ENCODE measurements around the gene PHGDH. TPM values are rescaled to one million over a fixed set of nuclear protein-coding genes. Genes with fewer than 3 reads are reported as not detected.
A peak's percentile ranks its signal among the peaks of the same experiment; 100 is the strongest.

PHGDH gene
- total RNA-seq, 1 donor from 2014 or later = 60.8 TPM

DNA sequence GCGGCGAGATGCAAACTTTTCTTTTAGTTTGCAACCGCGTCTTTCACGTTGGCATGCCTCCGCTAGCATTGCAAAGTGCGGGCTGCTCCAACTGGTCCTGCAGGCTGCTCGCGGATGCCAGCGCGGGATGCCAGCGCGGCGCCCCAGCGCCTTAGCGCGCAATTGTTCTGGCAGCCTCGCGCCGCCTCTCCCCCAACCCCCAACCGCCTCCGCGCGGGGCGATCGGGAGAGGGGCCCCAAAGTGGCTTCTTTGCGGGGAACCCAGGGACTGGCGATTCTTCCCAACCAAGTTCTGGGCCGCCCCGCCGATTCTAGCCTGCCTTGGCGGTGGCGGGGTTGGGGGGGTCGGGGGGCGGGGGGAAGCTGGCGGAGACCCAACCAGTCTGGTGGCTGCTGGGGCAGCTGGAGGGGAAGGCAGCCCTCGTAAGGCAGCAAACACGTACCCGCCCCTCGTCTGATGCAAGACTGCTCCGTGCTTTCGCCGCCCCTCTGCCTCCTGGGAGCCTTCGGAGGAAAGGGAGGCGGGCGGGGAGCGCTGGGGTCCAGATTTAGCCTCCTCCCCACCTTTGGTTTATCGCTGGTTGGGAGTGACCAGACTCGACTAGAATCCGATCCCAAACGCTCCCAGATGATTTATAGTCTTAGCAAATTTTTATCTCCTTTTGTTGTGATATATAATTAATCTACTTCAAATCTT lies 756 bp downstream of the PHGDH start:
- DNase-seq (peak; percentile 69), ATAC-seq (peak; percentile 78 to 80)
- H3K4me1 ChIP-seq = peaks cover 19% of the 10 kb centered on the region
- H3K27me3 ChIP-seq (ENCODE audit: low read depth) = peaks cover 22% of the 10 kb centered on the region
- H3K27ac ChIP-seq = peak overlapping the region; percentile 53
- H3K4me3 ChIP-seq = peak overlapping the region; percentile 64
- no peaks in the 10 kb centered on the region for H3K9me3 ChIP-seq
- intact Hi-C loops (cut with DNase I) = no loop called here
- TF ChIP-seq, protein P1, sequence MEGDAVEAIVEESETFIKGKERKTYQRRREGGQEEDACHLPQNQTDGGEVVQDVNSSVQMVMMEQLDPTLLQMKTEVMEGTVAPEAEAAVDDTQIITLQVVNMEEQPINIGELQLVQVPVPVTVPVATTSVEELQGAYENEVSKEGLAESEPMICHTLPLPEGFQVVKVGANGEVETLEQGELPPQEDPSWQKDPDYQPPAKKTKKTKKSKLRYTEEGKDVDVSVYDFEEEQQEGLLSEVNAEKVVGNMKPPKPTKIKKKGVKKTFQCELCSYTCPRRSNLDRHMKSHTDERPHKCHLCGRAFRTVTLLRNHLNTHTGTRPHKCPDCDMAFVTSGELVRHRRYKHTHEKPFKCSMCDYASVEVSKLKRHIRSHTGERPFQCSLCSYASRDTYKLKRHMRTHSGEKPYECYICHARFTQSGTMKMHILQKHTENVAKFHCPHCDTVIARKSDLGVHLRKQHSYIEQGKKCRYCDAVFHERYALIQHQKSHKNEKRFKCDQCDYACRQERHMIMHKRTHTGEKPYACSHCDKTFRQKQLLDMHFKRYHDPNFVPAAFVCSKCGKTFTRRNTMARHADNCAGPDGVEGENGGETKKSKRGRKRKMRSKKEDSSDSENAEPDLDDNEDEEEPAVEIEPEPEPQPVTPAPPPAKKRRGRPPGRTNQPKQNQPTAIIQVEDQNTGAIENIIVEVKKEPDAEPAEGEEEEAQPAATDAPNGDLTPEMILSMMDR (IDR thresholded peaks at IDR 0.05) = no peak
- H3K36me3 ChIP-seq = no peaks in the 10 kb centered on the region

DNA sequence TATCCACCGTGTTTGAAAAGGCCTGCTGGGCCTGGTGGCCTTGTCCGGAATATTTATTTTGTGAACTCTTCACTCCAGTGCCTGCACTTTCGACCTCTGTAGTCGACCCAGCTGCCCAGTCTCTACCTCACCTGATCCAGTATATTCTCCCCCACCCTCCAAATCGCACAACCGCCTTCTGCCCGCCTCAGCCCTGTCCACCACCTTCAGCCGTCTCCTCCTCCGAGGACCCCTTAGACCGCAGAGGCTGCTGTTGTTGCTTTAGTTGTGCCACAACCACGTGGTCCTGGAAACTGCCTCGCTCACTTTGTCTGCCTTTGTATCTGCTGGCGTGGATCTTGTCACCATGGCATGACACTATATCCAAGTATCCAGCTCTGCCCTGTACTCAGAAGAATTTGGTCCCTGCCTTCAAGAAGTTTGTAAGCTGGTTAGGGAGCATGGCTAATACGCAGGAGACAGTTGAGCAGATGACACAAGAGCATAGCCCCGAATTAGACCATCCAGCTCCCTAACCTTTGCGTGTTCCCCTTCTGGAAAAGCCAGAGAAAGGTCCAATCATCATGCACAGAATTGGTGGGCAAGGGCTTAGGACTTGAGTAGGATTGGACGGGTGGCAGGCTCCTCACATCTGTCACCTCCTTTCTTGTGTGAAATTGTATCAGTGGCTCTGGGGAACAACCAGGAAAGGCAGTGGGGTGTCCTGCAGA lies 1.5 kb downstream of the PHGDH start:
- Histone ChIP-seq H3K4me3 (peak overlapping the region; percentile 64), H3K4me1 (peaks cover 19% of the 10 kb centered on the region), H3K27me3 (ENCODE audit: low read depth) (peaks cover 22% of the 10 kb centered on the region), H3K36me3 (no peaks in the 10 kb centered on the region), H3K9me3 (no peaks in the 10 kb centered on the region), H3K27ac (peak overlapping the region; percentile 53)
- DNase-seq = no peak
- TF ChIP-seq, protein P1 (IDR thresholded peaks at IDR 0.05) = no peak
- no peak for ATAC-seq
- intact Hi-C loops (cut with DNase I) = no loop called here

DNA sequence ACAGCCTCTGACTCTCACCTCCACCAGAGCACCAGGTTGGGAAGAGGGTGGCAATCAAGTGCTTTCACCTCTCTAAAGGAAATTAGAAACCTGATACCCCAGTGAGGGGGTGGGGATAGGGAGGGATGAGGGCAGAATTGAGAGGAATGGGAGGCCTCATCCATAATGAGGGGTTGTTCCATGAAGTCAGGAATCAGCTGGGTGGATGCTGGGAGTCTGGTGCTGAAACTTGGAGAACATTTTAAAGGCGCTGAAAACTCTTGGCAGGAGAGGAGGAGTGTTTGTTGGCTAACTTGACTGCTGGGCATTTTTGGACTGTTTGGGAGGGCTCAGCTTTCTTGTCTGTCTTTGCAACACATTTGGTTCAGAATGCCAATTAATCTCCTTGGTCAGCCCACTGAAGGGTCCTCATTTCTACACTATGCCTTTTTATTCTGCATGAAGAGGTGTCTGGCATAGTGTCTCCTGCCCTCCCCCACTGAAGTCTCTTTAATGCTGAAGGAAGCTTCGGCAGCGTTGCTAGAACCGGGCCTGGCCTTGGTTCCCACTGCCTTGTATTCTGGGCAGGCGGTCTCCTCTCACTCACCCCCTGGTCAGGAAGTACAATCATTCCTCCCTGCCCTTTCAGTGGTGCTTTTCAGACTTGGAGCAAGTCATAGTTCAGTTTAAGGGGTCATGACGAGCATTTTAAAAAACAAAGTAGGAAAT lies 2.2 kb downstream of the PHGDH start:
- peaks cover 19% of the 10 kb centered on the region for H3K4me1 ChIP-seq
- no peak overlapping the region for H3K4me3 ChIP-seq
- no peaks in the 10 kb centered on the region for H3K36me3 ChIP-seq
- intact Hi-C loops (cut with DNase I) = no loop called here
- no peaks in the 10 kb centered on the region for H3K9me3 ChIP-seq
- no peak for DNase-seq
- H3K27ac ChIP-seq = no peak overlapping the region
- TF ChIP-seq, protein P1 (IDR thresholded peaks at IDR 0.05) = no peak
- peaks cover 22% of the 10 kb centered on the region for H3K27me3 ChIP-seq (ENCODE audit: low read depth)
- ATAC-seq = no peak

DNA sequence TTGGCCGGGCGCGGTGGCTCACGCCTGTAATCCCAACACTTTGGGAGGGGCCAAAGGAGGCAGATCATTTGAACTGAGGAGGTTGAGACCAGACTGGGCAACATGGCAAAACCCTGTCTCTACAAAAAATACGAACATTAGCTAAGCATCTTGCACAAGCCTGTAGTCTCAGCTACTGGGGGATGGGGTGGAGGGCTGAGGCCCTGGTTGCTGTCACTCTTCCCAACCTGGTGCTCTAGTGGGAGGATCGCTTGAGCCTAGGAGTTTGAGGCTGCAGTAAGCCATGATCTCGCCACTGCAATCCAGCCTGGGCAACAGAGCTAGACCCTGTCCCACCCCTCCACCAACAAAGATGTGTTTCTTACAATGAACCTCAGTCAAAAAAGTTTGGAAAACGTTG lies 2.8 kb downstream of the PHGDH start:
- Histone ChIP-seq H3K9me3 (no peaks in the 10 kb centered on the region), H3K27me3 (ENCODE audit: low read depth) (peaks cover 22% of the 10 kb centered on the region), H3K27ac (no peak overlapping the region), H3K4me1 (peaks cover 19% of the 10 kb centered on the region), H3K36me3 (no peaks in the 10 kb centered on the region), H3K4me3 (no peak overlapping the region)
- intact Hi-C loops (cut with DNase I) = no loop called here
- ATAC-seq (no peak), DNase-seq (no peak)
- TF ChIP-seq, protein P1 (IDR thresholded peaks at IDR 0.05) = no peak

DNA sequence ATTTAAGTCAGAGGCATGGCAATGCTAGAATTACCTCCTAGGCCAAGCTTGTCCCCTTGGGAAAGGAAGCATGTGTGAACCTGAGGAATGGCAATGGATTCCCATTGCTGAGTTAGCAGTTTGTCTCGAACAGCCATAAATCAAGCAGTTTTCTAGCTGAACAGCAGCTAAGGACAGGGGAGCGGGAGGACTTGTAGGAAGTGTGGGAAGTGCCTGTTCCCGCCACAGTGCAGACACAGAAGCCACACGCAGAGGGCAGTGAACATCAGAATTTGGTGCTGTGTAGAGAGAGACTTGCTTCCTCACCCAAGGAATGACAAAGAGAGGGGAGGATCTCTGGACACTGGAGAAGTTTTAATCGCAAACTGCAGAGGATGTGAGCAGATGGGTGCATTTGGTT lies 3.8 kb downstream of the PHGDH start:
- peaks cover 22% of the 10 kb centered on the region for H3K27me3 ChIP-seq (ENCODE audit: low read depth)
- intact Hi-C loops (cut with DNase I) = no loop called here
- H3K36me3 ChIP-seq = no peaks in the 10 kb centered on the region
- no peaks in the 10 kb centered on the region for H3K9me3 ChIP-seq
- DNase-seq = no peak
- no peak overlapping the region for H3K27ac ChIP-seq
- ATAC-seq = no peak
- H3K4me1 ChIP-seq = peaks cover 19% of the 10 kb centered on the region
- no peak overlapping the region for H3K4me3 ChIP-seq
- TF ChIP-seq, protein P1 (IDR thresholded peaks at IDR 0.05) = no peak
